ENCODE results near the gene VWA8. TPM values are rescaled to one million over a fixed set of nuclear protein-coding genes. Genes with fewer than 3 reads are reported as not detected.

Gene VWA8
- total and polyA plus RNA-seq, 2 of the 13 experiments (the other 11 are each of a cell fraction or from before 2014, with no cell fraction given): 9.1 to 17.3 TPM

- Histone ChIP-seq H3K27ac (ENCODE audit: extremely low read length, insufficient read depth, low read length) (no peak overlapping the region), H2AFZ (ENCODE audit: low read length) (no peak overlapping the region), H3K27me3 (ENCODE audit: control insufficient read depth in 1 of 2, insufficient read depth in 2 of 2, low read length in 2 of 2) (no peaks in the 10 kb centered on the region), H3K79me2 (ENCODE audit: insufficient read depth, low read length) (no peaks in the 10 kb centered on the region), H3K9me3 (ENCODE audit: low read length) (no peaks in the 10 kb centered on the region), H3K36me3 (replicated peaks in 1 of 2; ENCODE audit: control insufficient read depth in 1 of 2, insufficient read depth in 2 of 2, low read length in 2 of 2) (peaks cover 4 to 7% of the 10 kb centered on the region in 2 experiments; a peak in 3 of 5 replicates), H3K4me3 (replicated peaks in 1 of 3; ENCODE audit: insufficient read depth in 1 of 3, low read depth in 2 of 3, low read length in 3 of 3) (no peak overlapping the region), H3K4me2 (ENCODE audit: low read depth, low read length) (no peak overlapping the region), H3K9ac (ENCODE audit: insufficient read depth, low read depth, low read length) (no peak overlapping the region), H3K4me1 (ENCODE audit: insufficient read depth, low read length) (no peaks in the 10 kb centered on the region), H4K20me1 (ENCODE audit: insufficient read depth, low read length) (no peaks in the 10 kb centered on the region)
- FAIRE-seq (no peak), DNase-seq (ENCODE audit: low spot score) (no peak), ATAC-seq (no peak)
- BruUV-seq (replicated peaks): no TSS peak
- intact Hi-C loops (cut with micrococcal nuclease; ENCODE audit: unreplicated experiment) (no loop called here), in situ Hi-C loops (cut with HindIII; ENCODE audit: extremely low pct_ligation_motif_present, low pct_unique_long_range_greater_than_20kb) (no loop called here)
- CTCF ChIA-PET (ENCODE audit: low intra/inter-chr PET ratio, low total read pairs): no interaction called here
- 95% methylated on average over 3 of the region's 3 CpGs for WGBS (ENCODE audit: low lambda C conversion rate)
- POLR2A ChIA-PET: no interaction called here
- peak; percentile 48 for TF ChIP-seq HNRNPK (IDR thresholded peaks at IDR 0.05; ENCODE audit: low read depth, low read length, poor library complexity, severe bottlenecking)
- TF ChIP-seq, protein P1, sequence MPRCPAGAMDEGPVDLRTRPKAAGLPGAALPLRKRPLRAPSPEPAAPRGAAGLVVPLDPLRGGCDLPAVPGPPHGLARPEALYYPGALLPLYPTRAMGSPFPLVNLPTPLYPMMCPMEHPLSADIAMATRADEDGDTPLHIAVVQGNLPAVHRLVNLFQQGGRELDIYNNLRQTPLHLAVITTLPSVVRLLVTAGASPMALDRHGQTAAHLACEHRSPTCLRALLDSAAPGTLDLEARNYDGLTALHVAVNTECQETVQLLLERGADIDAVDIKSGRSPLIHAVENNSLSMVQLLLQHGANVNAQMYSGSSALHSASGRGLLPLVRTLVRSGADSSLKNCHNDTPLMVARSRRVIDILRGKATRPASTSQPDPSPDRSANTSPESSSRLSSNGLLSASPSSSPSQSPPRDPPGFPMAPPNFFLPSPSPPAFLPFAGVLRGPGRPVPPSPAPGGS (CRISPR knock-in tag; IDR thresholded peaks at IDR 0.05): no peak
Observed at GRCh38 chr13:41681587-41681986, 279.3 kb downstream of the VWA8 start.

DNA sequence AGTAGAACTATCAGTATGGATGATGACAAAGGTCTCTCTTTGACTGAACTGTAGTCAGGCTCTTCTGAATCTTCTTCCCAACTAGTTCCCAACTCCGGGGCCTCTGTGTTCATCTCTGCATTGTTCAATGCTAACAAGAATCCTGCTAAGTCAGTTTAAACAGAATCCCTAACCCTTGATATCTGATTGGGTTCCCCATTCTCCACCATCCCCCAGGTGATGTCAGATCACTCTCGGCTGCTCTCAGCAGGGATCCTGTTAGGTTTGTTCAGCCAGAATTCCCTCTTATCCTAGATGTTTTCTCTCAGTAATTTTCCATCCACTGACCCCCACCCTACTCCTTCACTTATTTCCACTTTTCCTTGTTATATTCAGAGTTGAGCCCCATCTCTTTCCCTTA is 280.0 kb downstream of the VWA8 start:
- intact Hi-C loops (cut with micrococcal nuclease; ENCODE audit: unreplicated experiment): no loop called here
- Histone ChIP-seq H3K4me2 (ENCODE audit: low read depth, low read length) (no peak overlapping the region), H3K9me3 (ENCODE audit: low read length) (no peaks in the 10 kb centered on the region), H3K4me1 (ENCODE audit: insufficient read depth, low read length) (no peaks in the 10 kb centered on the region), H3K27ac (ENCODE audit: extremely low read length, insufficient read depth, low read length) (no peak overlapping the region), H2AFZ (ENCODE audit: low read length) (no peak overlapping the region), H4K20me1 (ENCODE audit: insufficient read depth, low read length) (no peaks in the 10 kb centered on the region), H3K36me3 (replicated peaks in 1 of 2; ENCODE audit: control insufficient read depth in 1 of 2, insufficient read depth in 2 of 2, low read length in 2 of 2) (peaks cover 4 to 6% of the 10 kb centered on the region in 2 experiments; a peak in 3 of 5 replicates), H3K9ac (ENCODE audit: insufficient read depth, low read depth, low read length) (no peak overlapping the region), H3K27me3 (ENCODE audit: control insufficient read depth in 1 of 2, insufficient read depth in 2 of 2, low read length in 2 of 2) (no peaks in the 10 kb centered on the region), H3K79me2 (ENCODE audit: insufficient read depth, low read length) (no peaks in the 10 kb centered on the region), H3K4me3 (replicated peaks in 1 of 3; ENCODE audit: insufficient read depth in 1 of 3, low read depth in 2 of 3, low read length in 3 of 3) (no peak overlapping the region)
- no peak for FAIRE-seq
- in situ Hi-C loops (cut with HindIII; ENCODE audit: extremely low pct_ligation_motif_present, low pct_unique_long_range_greater_than_20kb): no loop called here
- no TSS peak for BruUV-seq (replicated peaks)
- CTCF ChIA-PET (ENCODE audit: low intra/inter-chr PET ratio, low total read pairs): no interaction called here
- no peak for DNase-seq (ENCODE audit: low spot score)
- POLR2A ChIA-PET: no interaction called here
- ATAC-seq: no peak
- WGBS (ENCODE audit: low lambda C conversion rate): 98% methylated on average over 2 of the region's 2 CpGs
- no peak for TF ChIP-seq HMG20A (CRISPR knock-in tag; IDR thresholded peaks at IDR 0.05; ENCODE audit: borderline replicate concordance)
- TF ChIP-seq ZNF644 (CRISPR knock-in tag; IDR thresholded peaks at IDR 0.05; ENCODE audit: low read depth): no peak
- no peak for TF ChIP-seq ATF4 (CRISPR knock-in tag; IDR thresholded peaks at IDR 0.05)
- TF ChIP-seq ZSCAN9 (CRISPR knock-in tag; IDR thresholded peaks at IDR 0.05; ENCODE audit: borderline replicate concordance): no peak
- TF ChIP-seq ZNF501 (CRISPR knock-in tag; IDR thresholded peaks at IDR 0.05): no peak
- TF ChIP-seq YY1 (IDR thresholded peaks at IDR 0.05; ENCODE audit: insufficient read depth, insufficient replicate concordance, low read depth, low read length): no peak
- no peak for TF ChIP-seq ZNF720 (CRISPR knock-in tag; IDR thresholded peaks at IDR 0.05)
- TF ChIP-seq, protein P2, sequence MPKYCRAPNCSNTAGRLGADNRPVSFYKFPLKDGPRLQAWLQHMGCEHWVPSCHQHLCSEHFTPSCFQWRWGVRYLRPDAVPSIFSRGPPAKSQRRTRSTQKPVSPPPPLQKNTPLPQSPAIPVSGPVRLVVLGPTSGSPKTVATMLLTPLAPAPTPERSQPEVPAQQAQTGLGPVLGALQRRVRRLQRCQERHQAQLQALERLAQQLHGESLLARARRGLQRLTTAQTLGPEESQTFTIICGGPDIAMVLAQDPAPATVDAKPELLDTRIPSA (CRISPR knock-in tag; IDR thresholded peaks at IDR 0.05; ENCODE audit: borderline replicate concordance): no peak
- no peak for TF ChIP-seq AHR (CRISPR knock-in tag; IDR thresholded peaks at IDR 0.05)
- TF ChIP-seq RFX1 (IDR thresholded peaks at IDR 0.05): no peak
